Heart left ventricle (tissue), 16 donors: ENCODE data around the gene KLHL12. TPM values are rescaled to one million over a fixed set of nuclear protein-coding genes. Genes with fewer than 3 reads are reported as not detected.
A peak's percentile ranks its signal among the peaks of the same experiment; 100 is the strongest.

Experiments used
- ATAC-seq, 4 donors: fragments of 200-7000 bp; cut with Tn5 transposase; one replicate each; pipeline ENCODE4 v1.9.1; 2020 to 2022; ENCODE audit warnings: moderate library complexity in 4 of 4, mild to moderate bottlenecking in 3 of 4, moderate number of reproducible peaks in 1 of 4
- DNase-seq, 5 donors: peaks; one replicate each; pipeline ENCODE4 v3.0.0-alpha.2; 2020
- H3K27ac ChIP-seq, 12 donors: fragments of 200-600 bp; sonication (generic) in 4 of 12; one replicate each; pipeline versions ENCODE4 v1.5.0 to v1.8.0; 2016 to 2022; ENCODE audit warnings: mild to moderate bottlenecking in 2 of 12
- H3K27me3 ChIP-seq, 9 donors: fragments of 200-600 bp; sonication (generic) in 2 of 9; one replicate each; pipeline versions ENCODE4 v1.5.1 to v1.8.0; 2016 to 2022; ENCODE audit warnings: mild to moderate bottlenecking in 3 of 9
- H3K36me3 ChIP-seq, 9 donors: fragments of 200-600 bp; sonication (generic) in 2 of 9; one replicate each; pipeline versions ENCODE4 v1.5.0 to v1.8.0; 2018 to 2022; ENCODE audit warnings: mild to moderate bottlenecking in 2 of 9
- H3K4me1 ChIP-seq, 12 donors: fragments of 200-600 bp; sonication (generic) in 4 of 12; one replicate each; pipeline versions ENCODE4 v1.5.0 to v1.8.0; 2016 to 2022; ENCODE audit warnings: mild to moderate bottlenecking in 3 of 12
- H3K4me3 ChIP-seq, 12 donors: fragments of 200-600 bp; sonication (generic) in 4 of 12; one replicate each; pipeline versions ENCODE4 v1.5.0 to v1.8.0; 2017 to 2022; ENCODE audit warnings: mild to moderate bottlenecking in 9 of 12, moderate library complexity in 4 of 12
- H3K9me3 ChIP-seq, 12 donors: fragments of 200-600 bp; sonication (generic) in 4 of 12; one replicate each; pipeline versions ENCODE4 v1.5.0 to v1.8.0; 2016 to 2022; ENCODE audit warnings: mild to moderate bottlenecking in 1 of 12
- CTCF ChIP-seq, 12 donors: fragments of 200-600 bp; sonication (generic) in 4 of 12; IDR thresholded peaks; one replicate each; pipeline versions ENCODE4 v1.5.0 to v1.8.0; 2018 to 2022; ENCODE audit warnings: antibody characterized with exemption in 12 of 12, mild to moderate bottlenecking in 5 of 12
- POLR2A ChIP-seq, 2 donors: fragments of 450-650 bp; IDR thresholded peaks; one replicate each; pipeline ENCODE4 v1.6.1; 2017; ENCODE audit warnings: antibody characterized with exemption in 2 of 2, mild to moderate bottlenecking in 2 of 2, moderate library complexity in 2 of 2
- WGBS, 4 donors: extraction: QIAGEN DNeasy Blood & Tissue Kit in 2 of 4; methylation state at CpG; one replicate each; pipeline versions ENCODE4 v1.1.5 to v1.1.7; 2013 to 2018; 5-methylcytosine and 5-hydroxymethylcytosine counted together
- intact Hi-C, 10 donors: fragments of 100-400 bp; cut with DNase I; formaldehyde crosslinking; loops; one replicate each; pipeline versions ENCODE4 v1.11.1 to v1.14.2; 2022
- polyA plus RNA-seq, 2 donors: library from polyadenylated mRNA; stranded (reverse); fragments of 200-250 nt; gene quantifications; one replicate each; pipeline ENCODE4 v1.2.3, GENCODE V29; 2013
- total RNA-seq, 9 donors: library from RNA; depleted of rRNA in 2 of 9; stranded (reverse); fragments of >200 nt in 2 of 9; fragmentation: NEBNext Ultra II Directional in 3 of 9; extraction: Animal tissue kit (Norgen Biotek cat#: 25700) in 3 of 9; gene quantifications; one replicate each; pipeline versions ENCODE4 v1.1.0 to v1.2.4, GENCODE V29; 2016 to 2023
- donor health status: ischemic (EF 13 %, LVEDD 7.1; RV severe dilation, severe dysfunction).
- donor health status: healthy with polysubstance abuse.
- donor health status: DM: no; HTN: yes; CAD: no.
- donor health status: DM: no; HTN: no; CAD: no.
- donor health status: ischemic (EF 25% LVEDD 6.9; RV normal size, moderate dysfunction).
- donor health status: ischemic (EF 25% LVEDD 5.7; RV mildly dilated, moderate dysfunction).
- donor health status: healthy.
- donor health status: DM: yes; HTN: yes; CAD: no.
- donor health status: ischemic (EF 35%, LVEDD 5.7; RV mildly dilated, moderate dysfunction).
- donor health status: nonischemic (EF 11% LVEDD 7.7; RV severe dilation, severe dysfunction).
- donor health status: DM: yes; HTN: yes; CAD: no.
- donor health status: PGD.
- donor health status: ischemic (EF 29% LVEDD 5.4; RV normal size, mild dysfunction).
- donor health status: nonischemic (EF 23%, LVEDD 6.1; RV moderate dilation, normal function).

The KLHL12 gene
- total and polyA plus RNA-seq, 11 donors: 10.4 to 30.1 (median 18.8) TPM

- ATAC-seq (no peak), DNase-seq (no peak)
- 89 to 95% (median 94%) methylated on average over 8 of the region's 8 CpGs for WGBS, 4 donors
- no peak for TF ChIP-seq CTCF (IDR thresholded peaks at IDR 0.05)
- TF ChIP-seq POLR2A (IDR thresholded peaks at IDR 0.05): no peak
- Histone ChIP-seq H3K4me3 (no peak overlapping the region), H3K27ac (no peak overlapping the region), H3K9me3 (no peaks in the 10 kb centered on the region), H3K27me3 (no peaks in the 10 kb centered on the region), H3K36me3 (no peaks in the 10 kb centered on the region), H3K4me1 (peaks cover 0 to 13% (median 5%) of the 10 kb centered on the region in 12 donors)
- intact Hi-C loops: loop anchor here in 2 of 10 donors (5.0 kb wide), 1 partner anchor 42 kb away; the partner anchor contains the start of gene PCAT6 (in 2 of the 2)
These were observed 72.2 kb downstream of the KLHL12 start for GRCh38 chr1:202854787-202855186.

DNA sequence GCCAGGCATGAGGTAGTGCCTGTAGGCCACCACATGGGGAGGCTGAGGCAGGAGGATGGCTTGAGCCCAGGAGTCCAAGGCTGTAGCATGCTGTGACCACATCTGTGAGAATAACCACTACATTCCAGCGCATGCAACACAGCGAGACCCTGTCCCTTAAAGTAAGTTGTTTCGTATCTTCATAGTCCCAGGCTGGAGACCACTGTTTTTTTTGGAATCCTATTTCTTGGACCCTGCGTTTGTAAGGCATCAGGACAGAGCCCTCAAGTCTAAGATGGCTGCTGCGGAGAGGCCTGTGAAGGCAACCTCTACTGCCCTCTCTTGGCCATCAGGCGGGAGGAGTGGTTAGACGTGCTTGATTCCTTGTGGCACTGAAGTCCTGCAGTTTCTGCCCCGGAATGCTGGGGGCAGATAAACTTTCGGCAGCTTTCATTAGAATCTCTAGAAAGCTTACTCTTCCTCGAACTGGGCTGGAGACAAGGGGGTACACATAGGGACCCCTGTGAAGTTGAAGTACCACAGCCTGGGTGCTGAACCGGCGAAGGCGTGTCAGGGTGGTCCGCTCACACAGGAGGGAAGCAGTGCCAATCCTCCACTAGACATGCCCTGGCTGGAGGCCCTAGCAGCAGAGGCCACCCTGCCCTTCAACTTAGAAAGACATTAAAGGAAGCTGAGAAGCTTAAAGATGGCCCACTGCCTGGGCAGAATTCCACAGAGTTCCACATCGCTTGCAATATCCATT is 74.7 kb downstream of the KLHL12 start:
- no peaks in the 10 kb centered on the region for H3K36me3 ChIP-seq
- WGBS, 4 donors: 71 to 77% (median 74%) methylated on average over 13 to 15 of the region's 15 CpGs
- no peak for TF ChIP-seq POLR2A (IDR thresholded peaks at IDR 0.05)
- peak in 8 of 12 donors; percentile 14 to 42 (median 36) for TF ChIP-seq CTCF (IDR thresholded peaks at IDR 0.05)
- ATAC-seq: peak in 2 of 4 donors; percentile 52 to 58
- no peak overlapping the region for H3K27ac ChIP-seq
- H3K4me3 ChIP-seq: no peak overlapping the region
- H3K9me3 ChIP-seq: no peaks in the 10 kb centered on the region
- intact Hi-C loops: no loop called here
- H3K4me1 ChIP-seq: no peaks in the 10 kb centered on the region
- peak in 1 of 5 donors; percentile 47 for DNase-seq
- H3K27me3 ChIP-seq: no peaks in the 10 kb centered on the region

DNA sequence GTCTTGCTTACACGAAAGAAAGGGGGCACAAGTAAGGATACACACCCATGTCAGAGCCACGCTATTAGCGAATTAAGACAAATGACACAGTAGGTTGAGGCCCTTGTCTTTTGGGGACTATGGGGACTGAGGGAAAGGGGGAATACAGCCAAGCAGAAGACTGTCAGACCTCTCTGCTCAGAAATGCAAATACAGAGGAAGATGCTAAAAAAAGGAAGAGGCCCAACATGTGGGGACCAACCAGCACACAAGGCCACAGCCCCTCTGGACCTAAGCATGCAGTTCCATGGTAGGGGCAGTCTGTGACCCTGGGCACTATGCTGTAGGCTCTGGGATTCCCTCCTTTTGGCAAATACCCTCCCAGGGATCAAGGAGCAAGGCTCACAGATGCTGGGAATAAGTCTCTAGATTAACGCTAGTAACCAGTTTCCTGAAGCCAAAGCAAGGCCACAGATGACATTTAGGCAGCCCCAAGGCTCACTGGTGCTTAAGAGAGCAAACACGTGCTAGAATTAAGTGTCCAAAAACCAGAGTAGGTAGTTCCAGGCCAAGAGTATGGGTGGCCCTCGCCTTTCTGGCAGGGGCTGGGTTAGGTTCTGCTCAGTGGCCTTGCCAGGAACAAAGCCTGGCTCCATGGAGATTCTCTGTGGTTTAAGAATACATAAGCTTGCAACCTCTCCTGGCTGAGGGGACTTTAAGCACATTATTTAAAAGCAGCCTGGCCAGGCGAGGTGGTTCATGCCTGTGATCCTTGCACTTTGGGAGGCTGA is 76.3 kb downstream of the KLHL12 start:
- TF ChIP-seq CTCF (IDR thresholded peaks at IDR 0.05) (no peak), POLR2A (IDR thresholded peaks at IDR 0.05) (no peak)
- WGBS, 4 donors: 89 to 96% (median 91%) methylated on average over 6 to 7 of the region's 7 CpGs
- intact Hi-C loops: no loop called here
- Histone ChIP-seq H3K9me3 (no peaks in the 10 kb centered on the region), H3K27ac (no peak overlapping the region), H3K4me3 (no peak overlapping the region), H3K4me1 (no peaks in the 10 kb centered on the region), H3K27me3 (no peaks in the 10 kb centered on the region), H3K36me3 (no peaks in the 10 kb centered on the region)
- ATAC-seq (peak in 3 of 4 donors; percentile 20 to 46 (median 34)), DNase-seq (no peak)

GRCh38 chr1:202848191-202848542 is 78.9 kb downstream of the KLHL12 start:
- Histone ChIP-seq H3K9me3 (no peaks in the 10 kb centered on the region), H3K36me3 (no peaks in the 10 kb centered on the region), H3K4me3 (no peak overlapping the region), H3K27ac (no peak overlapping the region), H3K27me3 (no peaks in the 10 kb centered on the region), H3K4me1 (no peaks in the 10 kb centered on the region)
- 66 to 70% (median 68%) methylated on average over 2 of the region's 2 CpGs for WGBS, 4 donors
- DNase-seq (no peak), ATAC-seq (no peak)
- TF ChIP-seq CTCF (IDR thresholded peaks at IDR 0.05) (no peak), POLR2A (IDR thresholded peaks at IDR 0.05) (no peak)
- intact Hi-C loops: no loop called here
